GM20000 (cell line): ENCODE measurements around the gene GPER1.

ENCODE experiments used
- DNase-seq: peaks from one replicate; pipeline ENCODE4 v3.0.0; 2012; ENCODE audit warnings: low spot score
- TF ChIP-seq, protein P1 (sequence below): IDR thresholded peaks from 2 replicates; pipeline ENCODE4 v1.5.1; 2012; ENCODE audit warnings: mild to moderate bottlenecking, control low read depth; ENCODE audit errors: extremely low read depth, missing control alignments

GPER1 gene

GRCh38 chr7:1080921-1081255 is 7.0 kb upstream of the GPER1 start:
- TF ChIP-seq, protein P1, sequence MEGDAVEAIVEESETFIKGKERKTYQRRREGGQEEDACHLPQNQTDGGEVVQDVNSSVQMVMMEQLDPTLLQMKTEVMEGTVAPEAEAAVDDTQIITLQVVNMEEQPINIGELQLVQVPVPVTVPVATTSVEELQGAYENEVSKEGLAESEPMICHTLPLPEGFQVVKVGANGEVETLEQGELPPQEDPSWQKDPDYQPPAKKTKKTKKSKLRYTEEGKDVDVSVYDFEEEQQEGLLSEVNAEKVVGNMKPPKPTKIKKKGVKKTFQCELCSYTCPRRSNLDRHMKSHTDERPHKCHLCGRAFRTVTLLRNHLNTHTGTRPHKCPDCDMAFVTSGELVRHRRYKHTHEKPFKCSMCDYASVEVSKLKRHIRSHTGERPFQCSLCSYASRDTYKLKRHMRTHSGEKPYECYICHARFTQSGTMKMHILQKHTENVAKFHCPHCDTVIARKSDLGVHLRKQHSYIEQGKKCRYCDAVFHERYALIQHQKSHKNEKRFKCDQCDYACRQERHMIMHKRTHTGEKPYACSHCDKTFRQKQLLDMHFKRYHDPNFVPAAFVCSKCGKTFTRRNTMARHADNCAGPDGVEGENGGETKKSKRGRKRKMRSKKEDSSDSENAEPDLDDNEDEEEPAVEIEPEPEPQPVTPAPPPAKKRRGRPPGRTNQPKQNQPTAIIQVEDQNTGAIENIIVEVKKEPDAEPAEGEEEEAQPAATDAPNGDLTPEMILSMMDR: no peak
- no peak for DNase-seq

DNA sequence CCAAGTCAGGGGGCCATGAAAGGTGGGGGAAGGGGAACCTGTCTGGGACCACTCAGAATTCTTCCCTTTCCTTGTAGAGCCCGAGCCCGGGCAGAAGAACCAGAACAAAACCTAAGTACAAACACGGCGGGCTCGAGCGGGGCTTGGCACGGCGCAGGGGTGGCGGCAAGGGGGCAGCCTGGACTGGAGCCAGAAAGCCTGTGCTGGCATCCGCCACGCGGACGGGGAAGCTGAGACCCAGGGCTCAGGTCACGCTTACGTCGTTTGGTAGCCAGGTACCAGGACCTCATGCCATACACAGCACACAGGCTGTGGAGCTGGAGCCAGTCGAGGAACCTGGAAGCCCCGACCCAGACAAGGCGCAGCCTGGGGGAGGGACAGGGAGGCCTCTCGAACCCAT is 6.6 kb upstream of the GPER1 start:
- TF ChIP-seq, protein P1: no peak
- no peak for DNase-seq

- TF ChIP-seq, protein P1: no peak
- DNase-seq: no peak
These were observed 5.9 kb upstream of the GPER1 start for GRCh38 chr7:1081931-1082401.

DNA sequence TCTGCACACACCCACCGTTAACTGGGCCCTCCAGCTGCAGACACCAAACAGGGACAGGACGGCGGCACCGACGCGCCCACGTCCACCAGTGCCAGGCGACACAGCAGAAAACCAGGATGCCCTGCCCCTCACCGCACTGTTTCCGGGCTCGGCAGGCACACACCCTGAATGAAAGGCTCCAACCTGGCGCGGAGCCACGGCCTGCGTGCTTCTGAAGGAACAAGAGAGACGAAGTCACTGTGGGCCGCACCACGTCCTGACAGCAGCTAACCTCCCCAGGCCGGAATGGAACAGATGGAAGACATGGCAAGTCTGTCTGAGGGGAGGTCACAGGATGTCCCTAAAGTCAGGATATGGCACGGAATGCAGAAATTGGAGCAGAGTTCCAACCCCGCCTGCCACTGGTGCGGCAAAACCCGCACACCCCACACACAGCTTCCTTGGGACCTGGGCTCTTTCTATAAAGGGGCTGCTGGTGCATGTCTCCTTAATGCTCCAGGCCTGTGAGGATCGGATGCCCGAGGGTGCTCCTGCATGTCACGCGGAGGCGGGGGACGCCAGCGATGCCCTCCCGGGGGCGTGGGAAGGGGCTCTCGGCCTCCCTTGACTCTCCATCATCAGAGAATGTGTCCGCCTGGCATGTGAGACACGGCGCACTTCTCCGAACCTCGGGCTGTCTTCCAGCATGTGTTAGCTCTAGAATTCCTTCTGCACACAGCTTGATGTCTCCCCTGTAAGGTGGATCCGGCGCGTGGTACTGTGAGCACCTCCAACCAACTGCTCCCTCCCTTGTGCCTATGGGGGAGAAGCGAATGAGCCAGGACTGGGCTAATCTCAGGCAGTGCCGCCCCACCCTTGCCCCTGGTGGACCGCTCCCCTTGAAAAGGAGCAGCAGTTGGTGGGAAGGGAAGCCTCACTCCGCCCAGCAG is 3.9 kb upstream of the GPER1 start:
- TF ChIP-seq, protein P1: no peak
- DNase-seq: no peak

- TF ChIP-seq, protein P1: no peak
- DNase-seq: no peak
These were observed 2.6 kb upstream of the GPER1 start for GRCh38 chr7:1085266-1085665.

- DNase-seq: no peak
- TF ChIP-seq, protein P1: no peak
These were observed 1.9 kb upstream of the GPER1 start for GRCh38 chr7:1085910-1086421.
